HG03066 (cell line): ENCODE measurements around the gene MARCHF5.
"Not testable (repeated sequence)": the region's sequence is repeated elsewhere in the genome, so short reads cannot be mapped to it uniquely, and the experiment has no call there.

Source experiments
- ATAC-seq: cut with Tn5 transposase; IDR thresholded peaks from one replicate; pipeline ENCODE4 v1.9.1; 2021; ENCODE audit warnings: low read depth; ENCODE audit not compliant: unreplicated experiment

The MARCHF5 gene

DNA sequence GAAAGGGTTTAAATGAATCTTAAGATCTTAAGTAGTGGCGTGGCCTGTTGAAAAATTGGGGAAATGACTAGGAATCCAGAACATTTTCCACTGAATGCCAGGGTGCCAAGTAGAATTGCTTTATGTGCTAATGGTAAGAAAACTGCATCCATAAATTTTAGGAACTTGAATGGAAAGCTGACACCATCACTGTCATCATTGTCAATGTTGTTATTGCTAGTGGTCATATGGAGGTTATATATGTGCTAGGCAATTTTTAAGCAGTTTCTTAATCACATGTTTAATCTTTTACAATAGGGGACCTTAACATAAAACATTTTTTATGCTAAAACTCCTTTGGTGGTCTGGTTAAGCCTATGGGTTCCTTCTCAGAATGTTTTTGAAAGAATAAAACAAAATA, 13.1 kb downstream of the MARCHF5 start:
- no peak for ATAC-seq

DNA sequence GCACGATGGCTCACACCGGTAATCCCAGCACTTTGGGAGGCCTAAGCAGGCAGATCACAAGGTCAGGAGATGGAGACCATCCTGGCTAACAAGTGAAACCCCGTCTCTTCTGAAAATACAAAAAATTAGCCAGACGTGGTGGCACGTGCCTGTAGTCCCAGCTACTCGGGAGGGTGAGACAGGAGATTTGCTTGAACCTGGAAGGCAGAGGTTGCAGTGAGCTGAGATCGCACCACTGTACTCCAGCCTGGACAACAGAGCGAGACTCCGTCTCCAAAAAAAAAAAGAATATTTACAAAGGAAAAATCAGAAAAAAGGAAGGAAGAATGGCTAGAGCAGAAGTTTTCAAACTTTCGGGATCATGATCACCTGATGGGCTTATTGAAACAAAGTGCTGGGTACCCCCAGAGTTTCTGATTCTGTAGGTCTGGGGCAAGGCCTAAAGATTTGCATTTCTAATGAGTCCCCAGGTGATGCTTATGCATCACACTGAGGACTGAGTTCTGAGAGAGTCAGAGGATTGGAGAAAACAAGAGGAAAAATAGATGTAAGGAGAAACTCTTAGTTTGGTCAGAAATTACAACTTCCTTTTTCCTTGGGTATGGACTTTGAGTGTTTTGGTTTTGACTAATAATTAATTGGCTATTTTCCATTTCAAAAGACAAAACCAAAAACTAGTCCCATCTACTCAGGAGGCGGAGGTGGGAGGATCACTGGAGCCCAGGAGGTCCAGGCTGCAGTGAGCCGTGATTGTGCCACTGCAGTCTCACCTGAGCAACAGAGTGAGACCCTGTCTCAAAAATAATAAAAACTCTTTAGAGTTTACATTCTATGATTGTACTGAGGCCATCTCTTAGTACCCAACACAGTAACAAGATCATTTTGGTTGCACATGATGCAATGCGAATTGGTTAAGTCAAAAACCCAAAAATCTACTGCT, 14.4 kb downstream of the MARCHF5 start:
- no peak for ATAC-seq

DNA sequence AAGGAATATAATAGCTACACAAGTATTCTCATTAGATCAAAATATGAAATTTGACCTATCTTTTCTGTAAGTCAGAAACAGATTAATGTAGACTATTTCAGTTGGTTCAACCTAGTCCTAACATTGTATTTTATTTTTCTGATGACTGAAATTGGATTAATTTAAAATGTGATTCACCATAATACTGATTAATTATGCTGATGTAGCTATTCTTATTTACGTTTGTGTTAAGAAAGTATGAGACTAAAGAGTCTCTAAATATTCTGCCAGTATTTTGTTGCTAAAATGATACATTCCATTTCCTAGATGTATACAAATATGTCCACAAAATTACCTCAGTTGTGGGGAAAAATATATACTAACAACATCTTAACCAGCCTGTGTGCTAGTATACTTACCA, 18.3 kb downstream of the MARCHF5 start:
- no peak for ATAC-seq

DNA sequence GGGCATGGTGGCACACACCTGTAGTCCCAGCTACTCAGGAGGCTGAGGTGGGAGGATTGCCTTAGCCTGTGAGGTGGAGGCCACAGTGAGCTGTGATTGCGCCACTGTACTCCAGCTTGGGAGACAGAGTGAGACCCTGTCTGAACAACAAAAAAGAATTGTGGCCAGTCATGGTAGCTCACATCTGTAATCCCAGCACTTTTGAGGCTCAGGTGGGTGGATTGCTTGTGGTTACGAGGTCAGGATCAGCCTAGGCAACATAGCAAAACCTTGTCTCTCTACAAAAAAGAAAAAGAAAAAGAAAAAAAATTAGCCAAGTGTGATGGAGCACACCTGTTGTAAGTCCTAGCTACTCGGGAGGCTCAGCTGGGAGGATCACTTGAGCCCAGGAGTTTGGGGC, 22.8 kb downstream of the MARCHF5 start:
- no peak for ATAC-seq

DNA sequence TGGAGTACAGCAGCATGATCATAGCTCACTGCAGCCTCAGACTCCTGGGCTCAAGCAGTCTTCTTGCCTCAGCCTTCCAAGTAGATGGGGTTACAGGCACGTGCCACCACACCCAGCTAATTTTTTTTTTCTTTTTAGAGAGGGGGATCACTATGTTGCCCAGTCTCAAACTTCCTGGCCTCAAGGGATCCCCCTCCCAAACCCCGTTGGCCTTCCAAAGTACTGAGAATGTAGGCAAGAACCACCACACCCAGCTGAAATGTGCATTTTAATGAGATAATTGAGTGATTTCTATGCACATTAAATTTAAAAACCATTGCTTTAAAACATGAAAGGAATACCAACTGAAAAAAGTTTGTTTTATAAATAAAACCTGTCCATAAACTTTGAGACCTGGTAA, 25.6 kb downstream of the MARCHF5 start:
- ATAC-seq: no peak

DNA sequence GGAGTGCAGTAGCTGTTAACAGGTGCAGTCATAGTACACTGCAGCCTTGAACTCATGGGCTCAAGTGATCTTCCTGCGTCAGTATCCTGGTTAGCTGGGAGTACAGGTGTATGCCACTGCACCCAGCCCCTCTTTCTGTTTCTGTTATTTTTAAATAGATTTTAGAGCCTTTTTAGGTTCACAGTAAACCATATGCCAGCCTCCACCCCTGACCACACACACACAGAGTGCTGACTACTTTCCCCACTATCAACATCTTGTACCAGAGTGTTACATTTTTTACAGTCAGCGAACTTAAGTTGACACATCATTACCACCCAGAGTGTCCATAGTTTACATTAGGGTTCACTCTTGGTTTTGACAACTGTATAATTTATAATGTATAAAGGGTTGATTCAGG, 32.1 kb downstream of the MARCHF5 start:
- ATAC-seq: no peak

DNA sequence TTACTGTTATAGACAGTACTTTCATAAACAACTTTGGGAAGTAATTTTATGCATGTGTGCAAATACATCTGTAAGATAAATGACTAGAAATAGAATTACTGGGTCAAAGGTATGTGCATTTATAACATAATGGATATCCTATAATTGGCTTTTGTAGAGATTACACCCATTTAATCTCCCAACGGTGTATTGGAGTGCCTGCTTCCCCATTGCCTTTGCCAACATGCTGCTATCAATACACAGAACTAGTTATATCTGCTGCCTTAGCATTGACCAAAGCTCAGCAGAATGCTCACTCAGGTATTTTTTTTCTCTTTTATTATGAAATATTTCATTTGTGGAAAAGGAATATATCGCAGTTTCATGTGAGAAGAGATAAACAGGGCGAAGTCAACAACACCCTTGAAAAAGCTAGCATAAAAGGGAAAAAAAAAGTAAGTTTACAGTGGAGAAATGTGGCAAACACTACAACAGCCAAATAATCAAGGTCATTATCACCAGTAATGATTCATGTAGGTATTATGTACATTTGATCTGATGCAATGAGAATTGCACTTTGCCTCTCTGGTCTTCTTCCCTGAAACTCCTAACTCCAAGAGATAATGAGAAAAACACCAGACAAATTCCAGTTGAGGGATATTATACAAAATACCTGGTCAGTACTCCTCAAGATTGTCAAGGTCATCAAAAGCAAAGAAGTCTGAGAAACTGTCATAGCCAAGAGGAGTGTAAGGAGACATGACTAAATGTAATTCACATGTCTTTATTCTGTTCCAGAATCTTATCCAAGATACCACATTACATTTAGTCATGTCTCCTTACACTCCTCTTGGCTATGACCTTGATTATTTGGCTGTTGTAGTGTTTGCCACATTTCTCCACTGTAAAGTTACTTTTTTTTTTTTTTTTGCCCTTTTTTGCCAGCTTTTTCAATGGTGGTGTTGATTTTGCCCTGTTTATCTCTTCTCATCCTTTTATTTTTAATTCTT, 36.8 kb downstream of the MARCHF5 start:
- no peak for ATAC-seq

DNA sequence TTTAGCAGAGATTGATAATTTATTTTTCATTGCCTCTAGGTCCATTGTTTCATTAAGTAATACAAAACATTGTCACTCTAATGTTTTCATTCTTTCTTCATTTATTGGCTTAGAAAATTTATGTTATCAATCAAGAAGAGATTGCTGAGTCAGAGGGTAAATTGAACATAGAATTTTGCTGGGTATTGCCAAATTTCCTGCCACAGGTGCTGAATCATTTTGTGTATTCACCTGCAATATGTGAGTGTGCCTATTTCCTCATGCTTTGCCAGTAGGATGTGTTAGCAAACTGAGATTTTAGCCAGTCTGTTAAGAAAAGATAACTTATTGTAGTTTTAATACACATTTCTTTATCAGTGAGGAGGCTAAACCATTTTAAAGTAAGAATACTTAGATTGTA, 38.0 kb downstream of the MARCHF5 start:
- no peak for ATAC-seq

DNA sequence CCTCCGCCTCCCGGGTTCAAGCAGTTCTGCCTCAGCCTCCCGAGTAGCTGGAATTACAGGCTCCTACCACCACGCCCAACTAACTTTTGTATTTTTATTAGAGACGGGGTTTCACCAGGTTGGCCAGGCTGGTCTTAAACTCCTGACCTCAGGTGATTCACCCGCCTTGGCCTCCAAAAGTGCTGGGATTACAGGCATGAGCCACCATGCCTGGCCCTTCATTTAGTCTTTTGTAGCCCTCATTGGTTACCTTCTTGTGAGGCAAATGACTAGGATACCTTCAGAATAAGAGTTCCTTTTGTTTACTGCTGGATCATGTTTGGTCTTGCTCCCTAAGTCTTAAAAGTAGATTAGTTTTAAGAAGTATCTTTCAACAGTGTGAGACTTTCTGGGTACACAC, 39.0 kb downstream of the MARCHF5 start:
- not testable (repeated sequence) for ATAC-seq

DNA sequence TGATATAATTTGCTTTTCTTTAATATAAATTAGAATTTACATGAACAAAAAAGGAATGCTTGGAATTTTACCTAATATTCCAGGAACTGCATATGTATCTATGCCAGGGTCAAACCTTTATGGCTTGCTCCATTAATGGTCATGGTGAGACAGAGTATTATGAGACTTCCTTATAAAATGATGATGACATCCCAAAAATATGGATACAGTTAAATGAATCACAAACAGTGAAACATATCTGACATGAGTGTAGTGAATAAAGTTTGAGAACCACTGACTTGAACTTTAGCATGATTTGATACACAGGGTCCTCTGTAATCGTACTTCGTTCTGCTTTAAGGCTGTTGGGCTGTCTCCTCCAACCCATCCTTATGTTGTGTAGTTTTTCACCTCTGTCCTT, 51.8 kb downstream of the MARCHF5 start:
- ATAC-seq: no peak

DNA sequence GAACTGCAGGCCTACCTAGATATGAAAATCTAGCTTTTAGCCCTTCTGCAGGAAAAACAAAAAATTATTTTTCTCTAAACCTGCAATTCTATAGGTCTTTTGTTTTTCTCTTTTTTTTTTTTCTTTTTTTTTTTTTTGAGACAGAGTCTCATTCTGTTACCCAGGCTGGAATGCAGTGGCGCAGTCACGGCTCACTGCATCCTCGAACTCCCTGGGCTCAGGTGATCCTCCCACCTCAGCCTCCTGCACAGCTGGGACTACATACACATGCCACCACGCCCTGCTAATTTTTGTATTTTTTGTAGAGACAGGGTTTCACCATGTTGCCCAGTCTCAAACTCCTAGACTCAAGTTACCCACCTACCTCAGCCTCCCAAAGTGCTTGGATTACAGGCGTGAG, 54.6 kb downstream of the MARCHF5 start:
- ATAC-seq: not testable (repeated sequence)

DNA sequence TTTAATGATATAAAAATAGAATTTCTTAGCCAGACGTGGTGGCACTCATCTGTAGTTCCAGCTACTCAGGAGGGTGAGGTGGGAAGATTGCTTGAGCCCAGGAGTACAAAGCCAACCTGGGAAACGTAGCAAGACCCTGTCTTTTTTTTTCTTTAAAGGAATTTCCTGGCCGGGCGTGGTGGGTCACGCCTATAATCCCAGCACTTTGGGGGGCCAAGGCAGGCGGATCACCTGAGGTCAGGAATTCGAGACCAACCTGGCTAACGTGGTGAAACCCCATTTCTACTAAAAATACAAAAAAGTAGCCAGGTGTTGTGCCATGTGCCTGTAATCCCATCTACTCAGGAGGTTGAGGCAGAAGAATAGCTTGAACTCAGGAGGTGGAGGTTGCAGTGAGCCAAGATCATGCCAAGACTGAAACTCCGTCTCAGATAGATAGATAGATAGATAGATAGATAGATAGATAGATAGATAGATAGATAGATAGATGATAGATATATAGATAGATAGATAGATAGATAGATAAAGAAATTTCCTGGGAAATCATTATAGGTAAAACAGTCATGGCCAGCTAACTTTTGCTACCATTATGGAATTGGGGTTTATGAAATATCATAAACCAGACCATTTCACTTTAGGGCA, 56.2 kb downstream of the MARCHF5 start:
- not testable (repeated sequence) for ATAC-seq

DNA sequence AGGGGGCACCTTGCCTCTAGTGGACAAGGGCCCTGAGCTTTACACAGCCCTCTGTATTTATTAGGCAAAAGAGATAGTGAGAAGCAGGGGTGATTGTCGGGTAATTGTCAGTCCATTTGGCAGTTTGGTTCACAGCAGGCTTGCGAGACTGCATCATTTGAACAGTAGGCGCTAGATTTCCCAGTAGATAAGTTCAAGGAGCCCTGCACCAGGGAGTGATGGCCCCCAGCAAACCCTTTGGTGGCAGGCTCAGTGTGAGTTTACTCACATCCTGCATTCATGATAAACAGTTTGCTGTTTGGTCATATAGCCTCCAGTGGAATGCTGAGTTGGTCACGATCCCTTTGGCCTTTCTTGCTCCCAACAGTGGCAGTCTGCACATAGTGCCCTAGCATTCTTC, 59.4 kb downstream of the MARCHF5 start:
- no peak for ATAC-seq

DNA sequence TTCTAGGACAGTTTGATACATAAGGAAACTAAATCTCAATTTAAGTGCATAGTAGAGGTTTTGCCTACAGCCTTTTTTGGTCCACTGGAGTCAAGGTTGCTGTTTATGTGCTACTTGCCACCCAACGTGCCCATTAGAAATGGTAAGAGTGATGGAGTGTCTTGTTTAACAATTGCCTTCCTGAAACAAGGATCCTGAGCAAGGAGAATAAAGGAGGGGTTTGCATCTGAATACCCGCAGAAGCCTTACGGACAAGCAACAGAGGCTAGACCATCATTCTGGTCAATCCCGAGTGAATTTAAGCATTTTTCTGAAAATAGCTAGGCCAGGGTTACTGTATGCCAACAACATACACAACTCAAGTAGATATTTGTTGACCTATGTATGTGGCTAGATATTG, 63.6 kb downstream of the MARCHF5 start:
- ATAC-seq: no peak

DNA sequence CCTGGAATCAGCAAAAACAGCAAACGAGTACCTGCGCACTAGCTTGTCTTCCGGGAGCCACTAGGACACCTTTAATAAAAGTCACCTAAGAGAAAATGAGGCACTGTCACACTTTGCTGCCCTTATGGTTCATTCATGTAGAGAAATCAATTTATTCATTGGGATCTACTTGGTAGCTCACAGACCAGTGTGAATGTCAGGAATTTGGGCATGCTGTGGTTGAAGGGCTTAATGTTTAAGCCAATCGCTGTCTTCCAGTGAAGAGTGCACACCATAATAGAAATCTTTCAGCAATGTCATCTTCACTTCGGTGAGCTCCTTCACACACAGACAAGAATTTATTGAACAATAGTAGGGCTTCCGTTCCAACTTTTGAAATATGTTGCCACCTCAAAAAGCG, 65.1 kb downstream of the MARCHF5 start:
- ATAC-seq: no peak

DNA sequence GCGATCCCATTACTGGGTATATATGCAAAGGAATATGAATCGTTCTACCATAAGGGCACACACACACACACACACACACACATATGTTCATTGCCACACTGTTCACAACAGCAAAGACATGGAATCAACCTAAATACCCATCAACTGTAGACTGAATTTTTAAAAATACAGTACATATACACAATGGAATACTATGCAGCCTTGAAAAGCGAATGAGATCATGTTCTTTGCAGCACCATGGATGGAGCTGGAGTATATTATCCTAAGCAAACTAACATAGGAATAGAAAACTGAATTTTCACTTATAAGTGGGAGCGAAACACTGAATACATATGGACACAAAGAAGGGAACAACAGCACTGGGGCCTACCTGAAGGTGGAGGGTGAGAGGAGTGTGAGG, 72.5 kb downstream of the MARCHF5 start:
- ATAC-seq: no peak

DNA sequence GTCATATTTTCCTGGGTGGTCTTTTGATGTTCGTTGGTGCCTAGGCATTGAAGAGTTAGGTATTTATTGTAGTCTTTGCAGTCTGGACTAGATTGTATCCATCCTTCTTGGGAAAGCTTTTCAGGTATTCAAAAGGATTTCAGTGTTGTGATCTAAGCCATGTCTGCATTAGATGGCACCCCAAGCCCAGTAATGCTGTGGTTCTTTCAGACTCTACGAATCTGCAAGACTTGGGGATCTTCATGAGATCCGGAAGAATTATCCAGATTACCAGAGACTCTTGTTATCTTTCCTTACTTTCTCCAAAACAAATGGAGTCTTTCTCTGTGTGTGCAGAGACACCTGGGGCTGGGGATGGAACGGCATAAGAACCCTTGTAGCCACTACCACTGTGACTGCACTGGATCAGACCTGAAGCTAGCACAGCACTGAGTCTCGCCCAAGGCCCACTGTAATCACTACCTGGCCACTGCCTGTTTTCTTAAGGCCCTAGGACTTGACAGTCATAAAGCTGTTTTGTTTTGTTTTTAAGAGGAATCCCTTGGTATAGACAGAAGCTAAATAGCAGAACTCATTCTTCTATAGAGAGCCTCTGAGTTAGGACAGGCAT, 75.5 kb downstream of the MARCHF5 start:
- no peak for ATAC-seq

DNA sequence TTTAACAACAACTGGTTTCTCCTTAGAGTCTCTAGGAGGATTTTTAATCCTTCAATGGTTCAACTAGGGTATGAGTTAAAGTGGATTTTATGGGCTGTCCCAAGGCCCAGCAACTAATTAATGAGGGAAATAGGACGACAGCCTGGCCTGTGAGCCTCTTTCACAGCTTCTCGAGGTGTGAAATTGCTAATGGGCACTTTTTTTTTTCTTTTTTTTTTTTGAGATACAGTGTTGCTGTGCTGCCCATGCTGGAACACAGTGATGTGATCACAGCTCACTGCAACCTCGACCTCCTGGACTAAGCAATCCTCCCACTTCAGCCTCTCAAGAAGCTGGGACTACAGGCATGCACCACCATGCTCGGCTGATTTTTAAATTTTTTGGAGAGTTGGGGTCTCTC, 87.0 kb downstream of the MARCHF5 start:
- no peak for ATAC-seq

DNA sequence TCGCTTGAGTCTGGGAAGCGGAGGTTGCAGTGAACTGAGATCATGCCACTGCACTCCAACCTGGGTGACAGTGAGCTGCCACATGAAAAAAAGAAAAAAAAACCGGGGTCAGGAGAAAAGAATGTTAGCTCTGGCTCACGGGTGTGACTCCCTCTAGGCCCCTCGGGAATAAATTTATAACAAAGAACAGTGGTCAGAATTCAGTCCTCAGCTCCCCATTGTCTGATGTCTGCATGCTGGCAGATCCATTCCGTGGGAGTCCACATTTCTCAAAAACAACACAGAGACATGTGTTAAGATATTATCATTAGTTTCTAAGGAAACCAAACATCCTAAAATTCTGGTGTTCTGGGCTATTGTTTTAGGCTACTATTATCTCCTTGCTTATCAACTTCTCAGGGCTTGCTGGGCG, 90.6 kb downstream of the MARCHF5 start:
- ATAC-seq: no peak

DNA sequence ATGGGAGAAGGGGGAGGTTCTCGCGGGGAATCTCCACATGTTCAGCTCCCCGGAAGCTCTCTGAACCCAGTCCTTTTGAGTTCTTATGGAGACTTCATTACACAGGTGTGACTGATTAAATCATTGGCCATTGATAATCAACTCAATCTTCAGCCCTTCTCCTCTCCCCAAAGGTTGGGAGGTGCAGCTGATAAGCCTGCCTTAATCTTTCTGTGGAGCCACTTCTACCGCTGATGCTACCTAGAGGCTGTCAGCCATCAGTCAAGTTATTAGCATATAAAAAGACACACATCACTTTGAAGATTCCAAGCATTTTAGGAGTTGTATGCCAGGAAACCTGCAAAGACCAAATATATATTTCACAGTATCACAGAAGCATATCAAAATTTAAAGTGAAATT, 91.7 kb downstream of the MARCHF5 start:
- no peak for ATAC-seq
